ENCODE data around the gene TTLL5. TPM values are rescaled to one million over a fixed set of nuclear protein-coding genes. Genes with fewer than 3 reads are reported as not detected.
A peak's percentile ranks its signal among the peaks of the same experiment; 100 is the strongest.

TTLL5 gene
- polyA plus RNA-seq, 4 donors, result 4.6 to 14.8 (median 8.5) TPM

GRCh38 chr14:75783184-75783583, 122.1 kb downstream of the TTLL5 start:
- H3K9me3 ChIP-seq (ENCODE audit: control insufficient read depth in 2 of 2, insufficient read depth in 1 of 2, low read depth in 1 of 2, low read length in 1 of 2), result no peaks in the 10 kb centered on the region
- FAIRE-seq (no peak), DNase-seq (no peak)
- 92 to 97% (median 95%) methylated on average over 5 of the region's 5 CpGs for WGBS, 3 donors
- no peaks in the 10 kb centered on the region for H3K27me3 ChIP-seq (ENCODE audit: control insufficient read depth in 3 of 3, insufficient read depth in 3 of 3, low read length in 3 of 3)
- peaks cover 2 to 7% (median 4%) of the 10 kb centered on the region in 3 donors for H3K36me3 ChIP-seq (ENCODE audit: control insufficient read depth in 3 of 3, insufficient read depth in 2 of 3, low read depth in 1 of 3, low read length in 3 of 3)
- H3K4me1 ChIP-seq (ENCODE audit: control insufficient read depth in 3 of 3, insufficient read depth in 2 of 3, low read depth in 1 of 3, low read length in 2 of 3), result no peaks in the 10 kb centered on the region
- no peak overlapping the region for H3K4me3 ChIP-seq (ENCODE audit: low read depth in 1 of 3, low read length in 3 of 3)
- H3K27ac ChIP-seq (ENCODE audit: low read depth in 1 of 3, low read length in 2 of 3), result no peak overlapping the region

DNA sequence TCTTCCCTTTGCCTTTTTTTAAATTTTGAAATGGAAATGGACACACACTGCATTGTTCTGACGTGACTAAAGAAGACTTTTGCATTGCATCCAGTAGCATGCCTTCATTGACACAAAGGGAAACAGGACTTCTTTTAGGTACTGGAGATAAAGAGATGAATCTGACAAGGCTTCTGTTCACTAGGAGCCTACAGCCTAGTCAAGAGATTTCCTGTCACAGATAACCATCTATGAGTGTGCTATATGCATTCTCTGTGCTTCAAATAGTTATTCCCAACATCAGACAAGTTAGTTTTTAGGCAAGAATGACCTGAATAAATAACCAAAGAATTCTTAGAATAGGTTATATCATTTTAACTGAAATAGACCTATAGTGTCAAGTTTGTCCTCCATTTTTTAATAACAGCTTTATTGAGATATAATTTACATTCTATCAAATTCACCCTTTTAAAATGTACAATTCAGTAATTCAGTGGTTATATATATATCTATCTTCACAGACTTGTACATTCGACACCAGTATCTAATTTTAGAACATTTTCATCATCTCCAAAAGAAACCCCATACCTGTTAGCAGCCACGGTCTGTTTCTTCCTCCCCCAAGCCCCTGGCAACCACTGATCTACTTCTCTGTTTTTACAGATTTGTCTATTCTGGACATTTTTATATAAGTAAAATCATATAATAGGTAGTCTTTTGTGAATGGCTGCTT, 122.7 kb downstream of the TTLL5 start:
- Histone ChIP-seq H3K27me3 (ENCODE audit: control insufficient read depth in 3 of 3, insufficient read depth in 3 of 3, low read length in 3 of 3) (no peaks in the 10 kb centered on the region), H3K4me3 (ENCODE audit: low read depth in 1 of 3, low read length in 3 of 3) (no peak overlapping the region), H3K9me3 (ENCODE audit: control insufficient read depth in 2 of 2, insufficient read depth in 1 of 2, low read depth in 1 of 2, low read length in 1 of 2) (no peaks in the 10 kb centered on the region), H3K36me3 (ENCODE audit: control insufficient read depth in 3 of 3, insufficient read depth in 2 of 3, low read depth in 1 of 3, low read length in 3 of 3) (peaks cover 0 to 7% (median 4%) of the 10 kb centered on the region in 3 donors), H3K4me1 (ENCODE audit: control insufficient read depth in 3 of 3, insufficient read depth in 2 of 3, low read depth in 1 of 3, low read length in 2 of 3) (no peaks in the 10 kb centered on the region), H3K27ac (ENCODE audit: low read depth in 1 of 3, low read length in 2 of 3) (no peak overlapping the region)
- FAIRE-seq (no peak), DNase-seq (no peak)
- WGBS, 3 donors, result 91 to 97% (median 94%) methylated on average over 3 of the region's 3 CpGs

DNA sequence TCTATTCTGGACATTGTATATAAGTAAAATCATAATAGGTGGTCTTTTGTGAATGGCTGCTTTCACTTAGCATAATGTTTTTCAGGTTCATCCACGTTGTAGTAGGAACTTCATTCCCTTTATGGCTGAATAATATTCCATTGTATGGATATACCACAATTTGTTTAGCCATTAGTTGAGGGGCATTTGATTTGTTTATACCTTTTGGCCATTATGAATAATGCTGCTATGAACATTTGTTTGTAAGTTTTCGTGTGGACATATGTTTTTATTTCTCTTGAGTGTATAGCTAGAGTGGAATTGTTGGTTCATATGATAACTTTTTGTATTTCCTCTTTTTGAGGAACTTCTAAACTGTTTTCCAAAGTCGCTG, 123.3 kb downstream of the TTLL5 start:
- FAIRE-seq (no peak), DNase-seq (no peak)
- Histone ChIP-seq H3K4me1 (ENCODE audit: control insufficient read depth in 3 of 3, insufficient read depth in 2 of 3, low read depth in 1 of 3, low read length in 2 of 3) (no peaks in the 10 kb centered on the region), H3K27me3 (ENCODE audit: control insufficient read depth in 3 of 3, insufficient read depth in 3 of 3, low read length in 3 of 3) (no peaks in the 10 kb centered on the region), H3K9me3 (ENCODE audit: control insufficient read depth in 2 of 2, insufficient read depth in 1 of 2, low read depth in 1 of 2, low read length in 1 of 2) (no peaks in the 10 kb centered on the region), H3K36me3 (ENCODE audit: control insufficient read depth in 3 of 3, insufficient read depth in 2 of 3, low read depth in 1 of 3, low read length in 3 of 3) (peaks cover 0 to 7% (median 4%) of the 10 kb centered on the region in 3 donors), H3K4me3 (ENCODE audit: low read depth in 1 of 3, low read length in 3 of 3) (no peak overlapping the region), H3K27ac (ENCODE audit: low read depth in 1 of 3, low read length in 2 of 3) (no peak overlapping the region)
- WGBS, 3 donors, result 91 to 96% (median 95%) methylated on average over 3 of the region's 3 CpGs

GRCh38 chr14:75793806-75794205, 132.8 kb downstream of the TTLL5 start:
- H3K27ac ChIP-seq (ENCODE audit: low read depth in 1 of 3, low read length in 2 of 3), result no peak overlapping the region
- FAIRE-seq, result no peak
- H3K9me3 ChIP-seq (ENCODE audit: control insufficient read depth in 2 of 2, insufficient read depth in 1 of 2, low read depth in 1 of 2, low read length in 1 of 2), result no peaks in the 10 kb centered on the region
- H3K4me3 ChIP-seq (ENCODE audit: low read depth in 1 of 3, low read length in 3 of 3), result no peak overlapping the region
- no peaks in the 10 kb centered on the region for H3K36me3 ChIP-seq (ENCODE audit: control insufficient read depth in 3 of 3, insufficient read depth in 2 of 3, low read depth in 1 of 3, low read length in 3 of 3)
- 83 to 89% (median 87%) methylated on average over 2 of the region's 2 CpGs for WGBS, 3 donors
- H3K4me1 ChIP-seq (ENCODE audit: control insufficient read depth in 3 of 3, insufficient read depth in 2 of 3, low read depth in 1 of 3, low read length in 2 of 3), result no peaks in the 10 kb centered on the region
- DNase-seq, result no peak
- H3K27me3 ChIP-seq (ENCODE audit: control insufficient read depth in 3 of 3, insufficient read depth in 3 of 3, low read length in 3 of 3), result no peaks in the 10 kb centered on the region

- H3K4me3 ChIP-seq (ENCODE audit: low read depth in 1 of 3, low read length in 3 of 3), result no peak overlapping the region
- FAIRE-seq, result no peak
- H3K27ac ChIP-seq (ENCODE audit: low read depth in 1 of 3, low read length in 2 of 3), result no peak overlapping the region
- no peaks in the 10 kb centered on the region for H3K4me1 ChIP-seq (ENCODE audit: control insufficient read depth in 3 of 3, insufficient read depth in 2 of 3, low read depth in 1 of 3, low read length in 2 of 3)
- H3K9me3 ChIP-seq (ENCODE audit: control insufficient read depth in 2 of 2, insufficient read depth in 1 of 2, low read depth in 1 of 2, low read length in 1 of 2), result no peaks in the 10 kb centered on the region
- no peaks in the 10 kb centered on the region for H3K27me3 ChIP-seq (ENCODE audit: control insufficient read depth in 3 of 3, insufficient read depth in 3 of 3, low read length in 3 of 3)
- DNase-seq, result peak; percentile 6 to 22
- WGBS, 3 donors, result 46 to 66% (median 59%) methylated on average over 2 of the region's 2 CpGs
- no peaks in the 10 kb centered on the region for H3K36me3 ChIP-seq (ENCODE audit: control insufficient read depth in 3 of 3, insufficient read depth in 2 of 3, low read depth in 1 of 3, low read length in 3 of 3)
These were observed 133.6 kb downstream of the TTLL5 start for GRCh38 chr14:75794615-75795038.

DNA sequence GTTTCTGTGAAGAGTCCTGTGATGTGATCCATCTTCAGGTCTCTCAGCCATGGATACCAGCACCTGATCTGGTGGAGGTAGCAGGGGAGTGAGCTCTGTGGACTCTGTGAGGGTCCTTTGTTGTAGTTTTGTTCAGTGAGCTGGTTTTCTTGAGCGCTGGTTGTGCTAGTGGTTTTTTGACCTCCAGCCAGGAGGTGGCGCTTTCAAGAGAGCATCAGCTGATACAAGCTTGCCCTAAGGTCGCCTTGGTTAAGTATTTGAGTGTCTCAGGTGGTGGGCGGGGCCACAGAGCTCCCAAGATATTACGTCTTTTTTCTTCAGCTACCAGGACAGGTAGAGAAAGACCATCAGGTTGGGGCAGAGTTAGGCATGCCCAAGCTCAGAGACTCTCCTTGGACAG, 139.7 kb downstream of the TTLL5 start:
- H3K9me3 ChIP-seq (ENCODE audit: control insufficient read depth in 2 of 2, insufficient read depth in 1 of 2, low read depth in 1 of 2, low read length in 1 of 2), result peaks cover 0 to 4% of the 10 kb centered on the region in 2 donors
- FAIRE-seq, result no peak
- H3K4me1 ChIP-seq (ENCODE audit: control insufficient read depth in 3 of 3, insufficient read depth in 2 of 3, low read depth in 1 of 3, low read length in 2 of 3), result no peaks in the 10 kb centered on the region
- H3K4me3 ChIP-seq (ENCODE audit: low read depth in 1 of 3, low read length in 3 of 3), result no peak overlapping the region
- H3K36me3 ChIP-seq (ENCODE audit: control insufficient read depth in 3 of 3, insufficient read depth in 2 of 3, low read depth in 1 of 3, low read length in 3 of 3), result peaks cover 0 to 8% (median 0%) of the 10 kb centered on the region in 3 donors
- WGBS, 3 donors, result 95 to 97% (median 96%) methylated on average over 5 of the region's 5 CpGs
- no peak for DNase-seq
- H3K27ac ChIP-seq (ENCODE audit: low read depth in 1 of 3, low read length in 2 of 3), result no peak overlapping the region
- H3K27me3 ChIP-seq (ENCODE audit: control insufficient read depth in 3 of 3, insufficient read depth in 3 of 3, low read length in 3 of 3), result no peaks in the 10 kb centered on the region

- FAIRE-seq (no peak), DNase-seq (no peak)
- Histone ChIP-seq H3K4me1 (ENCODE audit: control insufficient read depth in 3 of 3, insufficient read depth in 2 of 3, low read depth in 1 of 3, low read length in 2 of 3) (no peaks in the 10 kb centered on the region), H3K27ac (ENCODE audit: low read depth in 1 of 3, low read length in 2 of 3) (no peak overlapping the region), H3K36me3 (ENCODE audit: control insufficient read depth in 3 of 3, insufficient read depth in 2 of 3, low read depth in 1 of 3, low read length in 3 of 3) (peaks cover 0 to 8% (median 0%) of the 10 kb centered on the region in 3 donors), H3K27me3 (ENCODE audit: control insufficient read depth in 3 of 3, insufficient read depth in 3 of 3, low read length in 3 of 3) (no peaks in the 10 kb centered on the region), H3K4me3 (ENCODE audit: low read depth in 1 of 3, low read length in 3 of 3) (no peak overlapping the region), H3K9me3 (ENCODE audit: control insufficient read depth in 2 of 2, insufficient read depth in 1 of 2, low read depth in 1 of 2, low read length in 1 of 2) (peaks cover 0 to 4% of the 10 kb centered on the region in 2 donors)
- 81 to 97% (median 93%) methylated on average over 1 of the region's 1 CpG for WGBS, 3 donors
These were observed 141.4 kb downstream of the TTLL5 start for GRCh38 chr14:75802486-75802885.

GRCh38 chr14:75803765-75804164, 142.7 kb downstream of the TTLL5 start:
- H3K27me3 ChIP-seq (ENCODE audit: control insufficient read depth in 3 of 3, insufficient read depth in 3 of 3, low read length in 3 of 3), result no peaks in the 10 kb centered on the region
- H3K4me1 ChIP-seq (ENCODE audit: control insufficient read depth in 3 of 3, insufficient read depth in 2 of 3, low read depth in 1 of 3, low read length in 2 of 3), result peaks cover 0 to 3% (median 0%) of the 10 kb centered on the region in 3 donors
- no peak overlapping the region for H3K27ac ChIP-seq (ENCODE audit: low read depth in 1 of 3, low read length in 2 of 3)
- 77 to 96% (median 94%) methylated on average over 5 of the region's 5 CpGs for WGBS, 3 donors
- no peak overlapping the region for H3K4me3 ChIP-seq (ENCODE audit: low read depth in 1 of 3, low read length in 3 of 3)
- FAIRE-seq, result no peak
- DNase-seq, result no peak
- H3K9me3 ChIP-seq (ENCODE audit: control insufficient read depth in 2 of 2, insufficient read depth in 1 of 2, low read depth in 1 of 2, low read length in 1 of 2), result peaks cover 0 to 4% of the 10 kb centered on the region in 2 donors
- H3K36me3 ChIP-seq (ENCODE audit: control insufficient read depth in 3 of 3, insufficient read depth in 2 of 3, low read depth in 1 of 3, low read length in 3 of 3), result peaks cover 0 to 8% (median 0%) of the 10 kb centered on the region in 3 donors
